Measurements from ENCODE around the gene SLITRK5. TPM values are rescaled to one million over a fixed set of nuclear protein-coding genes. Genes with fewer than 3 reads are reported as not detected.

SLITRK5 gene
- total RNA-seq, 2 experiments from 2014 or later, result not detected

DNA sequence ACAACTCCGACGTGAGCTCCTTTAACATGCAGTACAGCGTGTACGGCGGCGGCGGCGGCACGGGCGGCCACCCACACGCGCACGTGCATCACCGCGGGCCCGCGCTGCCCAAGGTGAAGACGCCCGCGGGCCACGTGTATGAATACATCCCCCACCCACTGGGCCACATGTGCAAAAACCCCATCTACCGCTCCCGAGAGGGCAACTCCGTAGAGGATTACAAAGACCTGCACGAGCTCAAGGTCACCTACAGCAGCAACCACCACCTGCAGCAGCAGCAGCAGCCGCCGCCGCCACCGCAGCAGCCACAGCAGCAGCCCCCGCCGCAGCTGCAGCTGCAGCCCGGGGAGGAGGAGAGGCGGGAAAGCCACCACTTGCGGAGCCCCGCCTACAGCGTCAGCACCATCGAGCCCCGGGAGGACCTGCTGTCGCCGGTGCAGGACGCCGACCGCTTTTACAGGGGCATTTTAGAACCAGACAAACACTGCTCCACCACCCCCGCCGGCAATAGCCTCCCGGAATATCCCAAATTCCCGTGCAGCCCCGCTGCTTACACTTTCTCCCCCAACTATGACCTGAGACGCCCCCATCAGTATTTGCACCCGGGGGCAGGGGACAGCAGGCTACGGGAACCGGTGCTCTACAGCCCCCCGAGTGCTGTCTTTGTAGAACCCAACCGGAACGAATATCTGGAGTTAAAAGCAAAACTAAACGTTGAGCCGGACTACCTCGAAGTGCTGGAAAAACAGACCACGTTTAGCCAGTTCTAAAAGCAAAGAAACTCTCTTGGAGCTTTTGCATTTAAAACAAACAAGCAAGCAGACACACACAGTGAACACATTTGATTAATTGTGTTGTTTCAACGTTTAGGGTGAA, 6.6 kb downstream of the SLITRK5 start:
- Mint-ChIP-seq H3K9me3 (no peaks in the 10 kb centered on the region), H3K4me1 (ENCODE audit: low read depth) (peaks cover 28% of the 10 kb centered on the region), H3K27ac (no peak overlapping the region), H3K4me3 (peak overlapping the region; percentile 27), H3K27me3 (ENCODE audit: low read depth) (peaks cover 60% of the 10 kb centered on the region), H3K36me3 (ENCODE audit: low read depth) (peaks cover 1% of the 10 kb centered on the region)
- CTCF ChIA-PET, result no interaction called here
- intact Hi-C loops (cut with micrococcal nuclease), result no loop called here
- peak; percentile 5 for DNase-seq

DNA sequence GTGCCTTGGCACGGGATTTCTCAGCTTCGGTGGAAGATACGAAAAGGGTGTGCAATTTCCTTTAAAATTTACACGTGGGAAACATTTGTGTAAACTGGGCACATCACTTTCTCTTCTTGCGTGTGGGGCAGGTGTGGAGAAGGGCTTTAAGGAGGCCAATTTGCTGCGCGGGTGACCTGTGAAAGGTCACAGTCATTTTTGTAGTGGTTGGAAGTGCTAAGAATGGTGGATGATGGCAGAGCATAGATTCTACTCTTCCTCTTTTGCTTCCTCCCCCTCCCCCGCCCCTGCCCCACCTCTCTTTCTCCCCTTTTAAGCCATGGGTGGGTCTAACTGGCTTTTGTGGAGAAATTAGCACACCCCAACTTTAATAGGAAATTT, 7.2 kb downstream of the SLITRK5 start:
- H3K27ac Mint-ChIP-seq, result no peak overlapping the region
- H3K36me3 Mint-ChIP-seq (ENCODE audit: low read depth), result peaks cover 1% of the 10 kb centered on the region
- intact Hi-C loops (cut with micrococcal nuclease), result no loop called here
- H3K9me3 Mint-ChIP-seq, result no peaks in the 10 kb centered on the region
- H3K4me3 Mint-ChIP-seq, result peak overlapping the region; percentile 39
- H3K4me1 Mint-ChIP-seq (ENCODE audit: low read depth), result peaks cover 25% of the 10 kb centered on the region
- CTCF ChIA-PET, result interaction anchor here (0.7 kb wide), 1 partner anchor 1687 kb away, joined by 3 read pairs; no protein-coding TSS in a partner anchor
- DNase-seq, result no peak
- peaks cover 56% of the 10 kb centered on the region for H3K27me3 Mint-ChIP-seq (ENCODE audit: low read depth)

DNA sequence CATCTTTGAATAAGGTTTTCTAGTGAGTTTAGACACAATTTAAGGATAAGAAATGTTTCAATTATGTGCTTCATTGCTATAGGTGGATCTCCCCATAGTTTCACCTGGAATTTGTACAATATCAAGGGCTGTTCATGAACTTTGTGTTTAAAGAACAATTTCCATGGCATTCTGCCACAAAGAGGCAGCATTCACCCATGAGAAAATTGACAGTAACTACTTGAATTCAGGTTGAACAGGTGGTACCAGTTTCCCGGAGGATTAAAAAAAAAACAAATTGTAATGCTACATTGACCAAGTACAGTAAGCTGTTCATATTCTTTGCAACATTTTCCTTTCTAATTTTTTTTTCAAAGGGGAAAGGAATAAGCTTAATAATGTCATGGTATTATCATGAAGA, 9.1 kb downstream of the SLITRK5 start:
- peaks cover 13% of the 10 kb centered on the region for H3K4me1 Mint-ChIP-seq (ENCODE audit: low read depth)
- DNase-seq, result peak; percentile 3
- CTCF ChIA-PET, result no interaction called here
- H3K27ac Mint-ChIP-seq, result no peak overlapping the region
- no peak overlapping the region for H3K4me3 Mint-ChIP-seq
- intact Hi-C loops (cut with micrococcal nuclease), result no loop called here
- peaks cover 40% of the 10 kb centered on the region for H3K27me3 Mint-ChIP-seq (ENCODE audit: low read depth)
- H3K9me3 Mint-ChIP-seq, result no peaks in the 10 kb centered on the region
- no peaks in the 10 kb centered on the region for H3K36me3 Mint-ChIP-seq (ENCODE audit: low read depth)

DNA sequence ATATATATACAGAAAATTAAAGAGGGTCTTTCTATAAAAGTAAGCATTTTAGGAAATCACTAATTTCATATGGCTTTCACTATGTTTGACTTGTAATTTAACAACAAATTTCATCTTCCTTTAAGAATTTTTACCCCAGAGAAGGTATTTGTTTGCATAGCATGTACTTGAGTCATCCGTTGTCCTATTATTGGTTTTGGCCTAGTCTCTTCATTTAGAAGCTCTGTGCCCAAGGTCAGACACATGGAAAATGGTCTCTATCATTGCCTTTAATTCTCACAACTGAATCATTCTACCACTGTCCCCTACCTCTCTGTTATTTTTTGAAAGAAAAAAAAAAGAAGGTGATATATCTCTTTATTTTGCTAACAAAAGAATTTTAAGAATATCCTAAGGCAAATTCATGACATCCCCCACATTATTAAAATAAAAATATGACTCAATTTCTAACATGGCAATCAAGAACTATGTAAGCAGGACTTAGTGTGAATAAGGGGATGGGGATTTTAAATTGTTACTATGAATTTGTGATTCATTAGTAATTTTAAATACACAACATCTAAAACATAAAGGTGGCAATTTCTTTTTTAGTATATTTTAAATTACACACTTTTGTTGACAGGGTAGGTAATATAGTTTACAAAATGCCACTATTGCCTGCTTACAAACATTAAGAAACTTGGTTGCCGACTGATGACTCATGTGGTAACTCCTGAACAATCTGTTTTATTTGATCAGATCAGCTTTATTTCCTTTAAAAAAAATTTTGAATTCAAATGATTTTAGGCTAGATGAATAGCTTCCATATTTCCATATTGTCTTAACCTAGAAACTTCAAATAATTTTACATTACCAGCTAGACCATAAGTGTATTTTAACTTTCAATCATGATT, 13.9 kb downstream of the SLITRK5 start:
- no peak for DNase-seq
- Mint-ChIP-seq H3K36me3 (ENCODE audit: low read depth) (no peaks in the 10 kb centered on the region), H3K4me3 (no peak overlapping the region), H3K27ac (no peak overlapping the region), H3K27me3 (ENCODE audit: low read depth) (peaks cover 5% of the 10 kb centered on the region), H3K9me3 (no peaks in the 10 kb centered on the region), H3K4me1 (ENCODE audit: low read depth) (no peaks in the 10 kb centered on the region)
- intact Hi-C loops (cut with micrococcal nuclease), result no loop called here
- CTCF ChIA-PET, result no interaction called here

DNA sequence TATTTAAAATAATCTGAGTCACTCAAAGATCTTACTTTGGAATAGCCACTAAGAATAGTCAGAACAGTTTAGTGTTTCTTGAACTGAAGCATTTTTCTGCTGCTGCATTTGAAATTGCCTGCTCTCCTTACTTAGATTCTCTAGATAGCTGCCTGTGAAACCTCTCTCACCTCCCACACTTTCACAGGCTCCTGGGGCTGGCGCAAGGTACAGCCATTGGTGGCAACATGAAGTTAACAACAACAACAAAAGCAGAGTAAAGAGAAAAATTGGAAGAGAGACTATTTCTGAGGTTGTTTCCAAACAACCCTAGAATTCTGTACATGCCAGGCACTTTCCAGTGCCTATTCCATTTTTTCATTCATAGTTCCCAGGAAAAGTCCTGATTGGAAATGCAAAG, 25.3 kb downstream of the SLITRK5 start:
- intact Hi-C loops (cut with micrococcal nuclease), result no loop called here
- Mint-ChIP-seq H3K27ac (no peak overlapping the region), H3K27me3 (ENCODE audit: low read depth) (no peaks in the 10 kb centered on the region), H3K4me3 (no peak overlapping the region), H3K36me3 (ENCODE audit: low read depth) (no peaks in the 10 kb centered on the region), H3K9me3 (peaks cover 1% of the 10 kb centered on the region), H3K4me1 (ENCODE audit: low read depth) (no peaks in the 10 kb centered on the region)
- CTCF ChIA-PET, result no interaction called here
- no peak for DNase-seq

DNA sequence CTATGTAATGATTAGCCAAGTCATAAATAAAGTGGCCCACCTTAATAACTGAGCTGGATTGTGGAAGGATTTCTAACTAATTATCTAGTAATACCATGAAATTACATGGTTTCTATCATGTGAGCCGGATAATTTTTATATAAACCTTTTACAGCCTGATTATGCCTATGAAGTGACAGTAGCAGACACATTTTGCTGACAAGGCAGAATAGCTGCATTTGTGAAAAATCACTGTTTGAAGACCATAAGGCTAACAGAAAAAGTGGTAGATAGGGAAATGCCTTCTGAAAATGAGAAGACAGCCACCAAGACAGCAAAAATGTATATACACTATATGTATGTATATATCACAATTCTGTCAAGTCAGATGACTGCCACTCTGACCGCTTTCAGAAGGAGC, 27.1 kb downstream of the SLITRK5 start:
- Mint-ChIP-seq H3K4me3 (no peak overlapping the region), H3K9me3 (peaks cover 1% of the 10 kb centered on the region), H3K27ac (no peak overlapping the region), H3K4me1 (ENCODE audit: low read depth) (no peaks in the 10 kb centered on the region), H3K36me3 (ENCODE audit: low read depth) (no peaks in the 10 kb centered on the region), H3K27me3 (ENCODE audit: low read depth) (no peaks in the 10 kb centered on the region)
- intact Hi-C loops (cut with micrococcal nuclease), result no loop called here
- CTCF ChIA-PET, result no interaction called here
- no peak for DNase-seq

DNA sequence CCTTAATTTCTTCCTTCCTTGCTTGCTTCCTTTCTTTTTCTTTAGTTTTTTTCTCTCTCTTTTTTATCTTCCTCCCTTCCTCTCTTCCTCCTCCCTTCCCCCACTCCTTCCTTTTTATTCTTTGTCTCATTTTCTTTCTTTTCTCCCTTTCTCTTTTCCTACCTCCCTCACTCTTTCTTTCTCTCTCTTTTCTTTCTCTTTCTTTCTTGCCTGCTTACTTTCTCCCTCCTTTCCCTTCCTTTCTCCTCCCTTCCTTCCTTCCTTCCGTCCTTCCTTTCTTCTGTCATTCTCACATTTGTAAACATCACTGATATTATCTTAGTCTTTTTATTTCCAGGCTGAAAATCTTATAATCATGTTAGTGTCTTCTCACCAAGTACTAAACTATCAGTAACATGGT, 38.8 kb downstream of the SLITRK5 start:
- H3K36me3 Mint-ChIP-seq (ENCODE audit: low read depth), result no peaks in the 10 kb centered on the region
- no peaks in the 10 kb centered on the region for H3K4me1 Mint-ChIP-seq (ENCODE audit: low read depth)
- CTCF ChIA-PET, result no interaction called here
- H3K27me3 Mint-ChIP-seq (ENCODE audit: low read depth), result no peaks in the 10 kb centered on the region
- intact Hi-C loops (cut with micrococcal nuclease), result no loop called here
- H3K9me3 Mint-ChIP-seq, result peaks cover 3% of the 10 kb centered on the region
- DNase-seq, result no peak
- no peak overlapping the region for H3K27ac Mint-ChIP-seq
- no peak overlapping the region for H3K4me3 Mint-ChIP-seq

DNA sequence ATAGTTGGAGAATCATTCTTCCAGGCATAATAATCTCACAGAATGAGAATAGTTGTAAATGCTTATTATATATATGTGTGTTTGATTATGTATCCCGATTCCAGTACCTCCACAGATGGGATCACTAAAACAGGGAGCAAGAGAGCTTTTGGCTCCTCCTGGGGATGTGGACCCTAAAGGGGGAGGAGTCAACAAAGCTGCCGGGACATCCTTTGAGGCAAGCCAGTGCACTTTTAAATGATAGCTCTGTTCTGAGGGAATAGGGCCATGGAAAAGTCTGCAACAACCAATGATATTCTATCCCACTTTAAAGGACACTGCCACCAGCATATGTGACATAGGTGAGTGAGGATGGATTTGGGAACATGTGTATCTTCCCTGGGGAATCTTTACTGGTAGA, 40.8 kb downstream of the SLITRK5 start:
- H3K27me3 Mint-ChIP-seq (ENCODE audit: low read depth), result no peaks in the 10 kb centered on the region
- peaks cover 3% of the 10 kb centered on the region for H3K9me3 Mint-ChIP-seq
- CTCF ChIA-PET, result no interaction called here
- H3K4me3 Mint-ChIP-seq, result no peak overlapping the region
- intact Hi-C loops (cut with micrococcal nuclease), result no loop called here
- H3K36me3 Mint-ChIP-seq (ENCODE audit: low read depth), result no peaks in the 10 kb centered on the region
- H3K27ac Mint-ChIP-seq, result no peak overlapping the region
- no peak for DNase-seq
- H3K4me1 Mint-ChIP-seq (ENCODE audit: low read depth), result no peaks in the 10 kb centered on the region
